Thoracic aorta (tissue), 2 donors: ENCODE data around the gene OSBPL10. TPM values are rescaled to one million over a fixed set of nuclear protein-coding genes. Genes with fewer than 3 reads are reported as not detected.

Source experiments
- ATAC-seq: fragments of 150-250 bp; one replicate; pipeline ENCODE4 v1.8.0; 2017; ENCODE audit warnings: low read depth; ENCODE audit not compliant: insufficient number of reproducible peaks, low FRiP score
- DNase-seq: peaks from one replicate; pipeline ENCODE4 v3.0.0-alpha.2; 2020; ENCODE audit warnings: low spot score
- H3K27ac ChIP-seq, 2 donors: fragments of 200-600 bp; sonication (generic); 1 replicate in 1 of 2; 2 replicates in 1 of 2; pipeline ENCODE4 v1.5.1; 2016; ENCODE audit warnings: mild to moderate bottlenecking in 2 of 2, moderate library complexity in 2 of 2
- H3K27me3 ChIP-seq: fragments of 200-600 bp; sonication (generic); replicated peaks from 2 replicates; pipeline ENCODE4 v1.6.0; 2016; ENCODE audit warnings: mild to moderate bottlenecking; ENCODE audit not compliant: insufficient read depth
- H3K36me3 ChIP-seq: fragments of 200-600 bp; sonication (generic); one replicate; pipeline ENCODE4 v1.5.1; 2016
- H3K4me1 ChIP-seq, 2 donors: fragments of 200-600 bp; sonication (generic); 1 replicate in 1 of 2; 2 replicates in 1 of 2; pipeline versions ENCODE4 v1.5.1 to v1.6.0; 2016; ENCODE audit warnings: low read depth in 2 of 2, mild to moderate bottlenecking in 1 of 2; ENCODE audit not compliant: control insufficient read depth in 1 of 2
- H3K4me3 ChIP-seq: fragments of 200-600 bp; sonication (generic); 2 replicates; pipeline ENCODE4 v1.5.1; 2016; ENCODE audit warnings: mild to moderate bottlenecking
- H3K9me3 ChIP-seq: fragments of 200-600 bp; sonication (generic); 2 replicates; pipeline ENCODE4 v1.5.1; 2016
- CTCF ChIP-seq: fragments of 200-600 bp; sonication (generic); IDR thresholded peaks from one replicate; pipeline ENCODE4 v1.5.1; 2019; ENCODE audit warnings: antibody characterized with exemption
- total RNA-seq, 2 donors: library from RNA; depleted of rRNA; stranded (reverse); fragments of >200 nt; gene quantifications; one replicate each; pipeline versions ENCODE4 v1.1.0 to v1.2.3, GENCODE V29; 2016

Gene OSBPL10
- total RNA-seq, 2 donors from 2014 or later: 108 to 153 TPM

- Histone ChIP-seq H3K36me3 (no peaks in the 10 kb centered on the region), H3K27me3 (no peaks in the 10 kb centered on the region), H3K9me3 (no peaks in the 10 kb centered on the region), H3K4me1 (no peaks in the 10 kb centered on the region), H3K27ac (no peak overlapping the region), H3K4me3 (no peak overlapping the region)
- no peak for DNase-seq
- TF ChIP-seq CTCF: no peak
- ATAC-seq: no peak
Measured at GRCh38 chr3:31763731-31764130, 217.3 kb downstream of the OSBPL10 start.

- Histone ChIP-seq H3K36me3 (no peaks in the 10 kb centered on the region), H3K4me1 (no peaks in the 10 kb centered on the region), H3K4me3 (no peak overlapping the region), H3K9me3 (no peaks in the 10 kb centered on the region), H3K27ac (no peak overlapping the region), H3K27me3 (no peaks in the 10 kb centered on the region)
- DNase-seq (no peak), ATAC-seq (no peak)
- TF ChIP-seq CTCF: no peak
Measured at GRCh38 chr3:31762888-31763351, 218.1 kb downstream of the OSBPL10 start.

GRCh38 chr3:31762097-31762764 lies 218.8 kb downstream of the OSBPL10 start:
- Histone ChIP-seq H3K4me1 (no peaks in the 10 kb centered on the region), H3K36me3 (no peaks in the 10 kb centered on the region), H3K4me3 (no peak overlapping the region), H3K9me3 (no peaks in the 10 kb centered on the region), H3K27ac (no peak overlapping the region), H3K27me3 (no peaks in the 10 kb centered on the region)
- DNase-seq (no peak), ATAC-seq (no peak)
- no peak for TF ChIP-seq CTCF

GRCh38 chr3:31760654-31761053 lies 220.4 kb downstream of the OSBPL10 start:
- no peak for ATAC-seq
- no peak for TF ChIP-seq CTCF
- Histone ChIP-seq H3K27ac (no peak overlapping the region), H3K4me1 (peaks cover 3 to 12% of the 10 kb centered on the region in 2 donors), H3K4me3 (no peak overlapping the region), H3K9me3 (no peaks in the 10 kb centered on the region), H3K36me3 (no peaks in the 10 kb centered on the region), H3K27me3 (no peaks in the 10 kb centered on the region)
- DNase-seq: no peak

GRCh38 chr3:31758322-31758965 lies 222.6 kb downstream of the OSBPL10 start:
- TF ChIP-seq CTCF: no peak
- no peaks in the 10 kb centered on the region for H3K27me3 ChIP-seq
- H3K4me3 ChIP-seq: no peak overlapping the region
- no peak overlapping the region for H3K27ac ChIP-seq
- no peaks in the 10 kb centered on the region for H3K36me3 ChIP-seq
- peaks cover 10 to 29% of the 10 kb centered on the region in 2 donors for H3K4me1 ChIP-seq
- DNase-seq (no peak), ATAC-seq (no peak)
- no peaks in the 10 kb centered on the region for H3K9me3 ChIP-seq
